OCI-LY3 (cell line): ENCODE measurements around the gene TOR1AIP1.

Experiments
- H2AFZ ChIP-seq: fragments of 200-600, 300-600 bp; shearing (Covaris generic); 2 replicates; pipeline ENCODE4 v1.6.0; 2014; ENCODE audit warnings: antibody characterized with exemption, low read depth, low read length
- H3K27ac ChIP-seq: fragments of 200-600, 300-600 bp; sonication (generic); 2 replicates; pipeline ENCODE4 v1.5.1; 2014; ENCODE audit warnings: mild to moderate bottlenecking, low read length, moderate library complexity, mixed read lengths
- H3K27me3 ChIP-seq: fragments of 200-600, 300-600 bp; sonication (generic); 2 replicates; pipeline ENCODE4 v1.6.1; 2014; ENCODE audit warnings: low read depth, low read length, mixed read lengths
- H3K36me3 ChIP-seq: fragments of 200-600, 300-600 bp; sonication (generic); replicated peaks from 2 replicates; pipeline ENCODE3; 2014; ENCODE audit warnings: low read depth, low read length, mixed read lengths
- H3K4me1 ChIP-seq: fragments of 300-600, 200-600 bp; sonication (generic); 2 replicates; pipeline ENCODE4 v1.6.1; 2014; ENCODE audit warnings: low read length, mixed read lengths
- H3K4me2 ChIP-seq: fragments of 200-600, 300-600 bp; sonication (generic); 2 replicates; pipeline ENCODE4 v1.6.1; 2014; ENCODE audit warnings: low read length, mixed read lengths
- H3K4me3 ChIP-seq: fragments of 300-600, 200-600 bp; sonication (generic); 2 replicates; pipeline ENCODE4 v1.5.1; 2014; ENCODE audit warnings: antibody characterized with exemption, mild to moderate bottlenecking, low read length, moderate library complexity
- H3K79me2 ChIP-seq: fragments of 300-600, 200-600 bp; shearing (Covaris generic); 2 replicates; pipeline ENCODE4 v1.6.1; 2014; ENCODE audit warnings: mild to moderate bottlenecking, low read length, mixed read lengths
- H3K9ac ChIP-seq: fragments of 300-600, 200-600 bp; shearing (Covaris generic); 2 replicates; pipeline ENCODE4 v1.6.0; 2014; ENCODE audit warnings: mild to moderate bottlenecking, low read length, moderate library complexity
- H3K9me3 ChIP-seq: fragments of 200-600, 300-600 bp; shearing (Covaris generic); 2 replicates; pipeline ENCODE4 v1.6.1; 2014; ENCODE audit warnings: low read length, mixed read lengths; ENCODE audit not compliant: insufficient read depth
- H4K20me1 ChIP-seq: fragments of 200-600, 300-600 bp; sonication (generic); 2 replicates; pipeline ENCODE4 v1.6.1; 2016; ENCODE audit warnings: low read length, mixed read lengths; ENCODE audit not compliant: insufficient read depth
- EZH2phosphoT487 ChIP-seq: fragments of 200-600 bp; shearing (Covaris generic); IDR thresholded peaks from 2 replicates; pipeline ENCODE4 v1.6.1; 2018; ENCODE audit warnings: antibody characterized with exemption, mixed run types, low read depth
- TF ChIP-seq, protein P1 (sequence below): fragments of 200-600, 300-600 bp; sonication (generic); IDR thresholded peaks from 2 replicates; pipeline ENCODE4 v1.5.1; 2014; ENCODE audit warnings: antibody characterized with exemption, low read length, low read depth

Gene TOR1AIP1

DNA sequence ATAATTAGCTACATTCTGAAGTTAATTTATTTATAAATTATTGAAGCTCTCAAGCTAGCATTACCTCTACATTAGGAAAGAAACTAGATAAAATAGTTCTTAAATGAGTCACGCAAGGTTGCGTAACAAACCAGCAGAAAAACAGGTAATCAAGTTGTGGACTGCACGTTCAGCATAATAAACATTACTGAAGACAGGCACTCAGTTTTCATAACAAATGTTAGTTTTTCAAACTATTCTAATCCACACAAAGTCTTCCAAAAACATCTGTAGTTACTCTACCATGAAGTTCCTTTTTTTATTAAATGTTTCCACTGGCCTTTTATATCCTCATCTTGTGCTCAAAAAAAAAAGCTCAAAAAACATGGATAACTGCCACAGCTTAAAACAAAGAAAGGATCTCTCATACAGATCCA lies 5.8 kb upstream of the TOR1AIP1 start:
- H2AFZ ChIP-seq: no peak overlapping the region
- peaks cover 40% of the 10 kb centered on the region for H3K4me1 ChIP-seq
- peaks cover 25% of the 10 kb centered on the region for H3K36me3 ChIP-seq
- no peak overlapping the region for H3K27ac ChIP-seq
- peak overlapping the region; percentile 77 for H3K4me3 ChIP-seq
- H3K9ac ChIP-seq: no peak overlapping the region
- H3K79me2 ChIP-seq: peaks cover 65% of the 10 kb centered on the region
- TF ChIP-seq, protein P1, sequence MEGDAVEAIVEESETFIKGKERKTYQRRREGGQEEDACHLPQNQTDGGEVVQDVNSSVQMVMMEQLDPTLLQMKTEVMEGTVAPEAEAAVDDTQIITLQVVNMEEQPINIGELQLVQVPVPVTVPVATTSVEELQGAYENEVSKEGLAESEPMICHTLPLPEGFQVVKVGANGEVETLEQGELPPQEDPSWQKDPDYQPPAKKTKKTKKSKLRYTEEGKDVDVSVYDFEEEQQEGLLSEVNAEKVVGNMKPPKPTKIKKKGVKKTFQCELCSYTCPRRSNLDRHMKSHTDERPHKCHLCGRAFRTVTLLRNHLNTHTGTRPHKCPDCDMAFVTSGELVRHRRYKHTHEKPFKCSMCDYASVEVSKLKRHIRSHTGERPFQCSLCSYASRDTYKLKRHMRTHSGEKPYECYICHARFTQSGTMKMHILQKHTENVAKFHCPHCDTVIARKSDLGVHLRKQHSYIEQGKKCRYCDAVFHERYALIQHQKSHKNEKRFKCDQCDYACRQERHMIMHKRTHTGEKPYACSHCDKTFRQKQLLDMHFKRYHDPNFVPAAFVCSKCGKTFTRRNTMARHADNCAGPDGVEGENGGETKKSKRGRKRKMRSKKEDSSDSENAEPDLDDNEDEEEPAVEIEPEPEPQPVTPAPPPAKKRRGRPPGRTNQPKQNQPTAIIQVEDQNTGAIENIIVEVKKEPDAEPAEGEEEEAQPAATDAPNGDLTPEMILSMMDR: no peak
- no peak for TF ChIP-seq EZH2phosphoT487
- no peaks in the 10 kb centered on the region for H3K27me3 ChIP-seq
- H3K9me3 ChIP-seq: no peaks in the 10 kb centered on the region
- H4K20me1 ChIP-seq: peaks cover 13% of the 10 kb centered on the region
- H3K4me2 ChIP-seq: peak overlapping the region; percentile 59

DNA sequence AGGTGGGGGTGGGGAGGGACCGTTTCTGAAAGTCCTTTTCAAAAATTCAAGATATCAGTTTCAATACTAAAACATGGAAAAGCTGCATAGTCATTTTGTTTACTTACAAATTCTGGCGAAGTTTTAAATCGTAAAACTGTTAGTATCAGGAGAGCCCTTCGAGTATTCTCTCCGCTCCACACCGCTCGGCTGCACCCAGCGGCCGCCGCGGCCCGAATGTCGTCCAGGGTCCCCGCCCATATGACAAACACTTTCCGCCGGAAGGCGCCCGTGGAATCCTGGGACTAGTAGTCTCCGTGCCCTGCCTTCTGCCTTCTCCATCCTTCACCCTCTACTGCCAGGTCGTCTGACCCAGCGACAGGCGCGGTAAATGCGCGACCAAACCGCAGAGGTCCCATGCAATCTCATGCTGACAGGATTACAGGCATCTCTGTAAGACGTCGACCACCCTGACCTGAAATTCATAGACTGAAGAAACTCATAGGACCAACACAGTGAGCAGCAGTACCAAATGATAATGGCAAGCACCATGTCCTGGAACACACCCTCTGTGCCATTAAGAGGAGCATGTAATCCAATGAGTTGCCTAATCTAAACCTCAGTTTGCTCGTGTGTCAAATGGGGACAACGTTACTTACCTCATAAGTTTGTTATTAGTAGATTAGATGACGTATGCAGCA lies 4.4 kb upstream of the TOR1AIP1 start, which contains the start of gene TOR1AIP2:
Gene TOR1AIP2, minus strand, starts transcription at position 218 of the 680 bp plus-strand sequence. CDS start 25,138 bp downstream, outside the sequence.
- peak within 1 kb of the TSS; percentile 59 for H3K4me2 ChIP-seq
- peak within 1 kb of the TSS; percentile 66 for H2AFZ ChIP-seq
- H3K27ac ChIP-seq: peak within 1 kb of the TSS; percentile 22
- H3K4me3 ChIP-seq: peak within 1 kb of the TSS; percentile 77
- no peaks in the 10 kb centered on the region for H3K9me3 ChIP-seq
- TF ChIP-seq EZH2phosphoT487: no peak
- TF ChIP-seq, protein P1: no peak
- peaks cover 13% of the 10 kb centered on the region for H4K20me1 ChIP-seq
- peaks cover 38% of the 10 kb centered on the region for H3K4me1 ChIP-seq
- H3K27me3 ChIP-seq: no peaks in the 10 kb centered on the region
- peaks cover 58% of the 10 kb centered on the region for H3K79me2 ChIP-seq
- H3K9ac ChIP-seq: peak within 1 kb of the TSS; percentile 70
- H3K36me3 ChIP-seq: peaks cover 25% of the 10 kb centered on the region

DNA sequence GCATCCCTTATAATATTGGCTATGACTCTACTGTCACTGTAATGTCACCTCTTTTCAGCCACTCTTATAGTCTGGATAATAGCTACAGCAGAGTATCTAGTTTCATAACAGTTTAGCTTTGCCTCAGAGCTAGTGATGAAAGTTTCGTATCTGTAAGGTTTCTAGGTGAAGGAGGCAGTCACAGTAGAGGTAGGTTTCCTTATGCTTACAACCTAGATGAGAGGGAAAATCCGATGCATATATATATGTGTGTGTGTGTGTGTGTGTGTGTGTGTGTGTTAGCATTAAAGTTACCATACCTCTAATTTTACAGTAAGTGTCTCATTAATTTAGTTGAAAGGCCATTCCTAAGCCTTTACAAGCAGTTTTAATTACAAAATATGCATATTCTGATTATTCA lies 2.3 kb upstream of the TOR1AIP1 start:
- H3K9ac ChIP-seq: no peak overlapping the region
- peaks cover 10% of the 10 kb centered on the region; the same call in 1 of the 2 replicates for H4K20me1 ChIP-seq
- peaks cover 58% of the 10 kb centered on the region for H3K79me2 ChIP-seq
- H3K9me3 ChIP-seq: no peaks in the 10 kb centered on the region
- H3K36me3 ChIP-seq: peaks cover 17% of the 10 kb centered on the region
- H3K27ac ChIP-seq: no peak overlapping the region
- H3K27me3 ChIP-seq: no peaks in the 10 kb centered on the region
- TF ChIP-seq EZH2phosphoT487: no peak
- TF ChIP-seq, protein P1: no peak
- peaks cover 36% of the 10 kb centered on the region for H3K4me1 ChIP-seq
- H3K4me2 ChIP-seq: no peak overlapping the region
- H2AFZ ChIP-seq: no peak overlapping the region
- H3K4me3 ChIP-seq: no peak overlapping the region

DNA sequence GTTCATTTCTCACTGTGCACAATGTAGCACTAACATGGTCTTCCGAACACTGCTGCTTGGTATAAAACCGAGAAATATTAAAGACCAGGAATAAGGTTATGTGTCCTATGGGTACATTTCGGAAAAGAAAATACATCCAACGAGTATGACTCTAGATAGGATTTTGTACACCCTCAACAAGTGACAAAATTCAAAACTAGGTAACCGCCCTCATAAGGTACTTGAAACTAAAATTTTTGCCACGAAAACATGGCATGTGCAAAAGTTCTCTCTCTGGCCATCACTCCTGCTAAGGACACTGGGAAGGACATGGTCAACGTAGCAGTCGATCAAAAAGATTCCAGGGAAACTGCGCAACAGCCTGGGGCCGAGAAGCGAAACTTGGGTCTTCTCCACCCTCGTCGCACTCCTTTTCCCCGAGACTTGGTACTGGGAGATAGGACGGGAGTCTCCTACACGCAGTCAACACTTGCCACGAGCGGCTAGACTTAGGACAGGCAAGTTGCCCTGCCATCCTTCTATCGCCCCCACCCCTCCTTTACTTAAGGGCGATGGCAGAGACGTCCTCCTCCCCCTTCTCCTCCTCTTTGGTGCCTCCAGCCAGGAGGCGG lies 338 bp upstream of the TOR1AIP1 start:
- peaks cover 9% of the 10 kb centered on the region; the same call in 1 of the 2 replicates for H4K20me1 ChIP-seq
- H3K4me1 ChIP-seq: peaks cover 26% of the 10 kb centered on the region
- peaks cover 19% of the 10 kb centered on the region for H3K36me3 ChIP-seq
- peak overlapping the region; percentile 94 for H3K9ac ChIP-seq
- H3K4me2 ChIP-seq: peak overlapping the region; percentile 87
- peak overlapping the region; percentile 95 for H3K27ac ChIP-seq
- no peak for TF ChIP-seq EZH2phosphoT487
- TF ChIP-seq, protein P1: no peak
- no peaks in the 10 kb centered on the region for H3K9me3 ChIP-seq
- peak overlapping the region; percentile 86 for H3K4me3 ChIP-seq
- H3K27me3 ChIP-seq: no peaks in the 10 kb centered on the region
- H2AFZ ChIP-seq: peak overlapping the region; percentile 73
- peaks cover 56% of the 10 kb centered on the region for H3K79me2 ChIP-seq
